RCC 7860 (cell line): Measurements from ENCODE around the gene ERN2.
"Not testable (repeated sequence)": the region's sequence is repeated elsewhere in the genome, so short reads cannot be mapped to it uniquely, and the experiment has no call there.

Experiments used
- DNase-seq: peaks from one replicate; pipeline ENCODE4 v3.0.0-alpha.2; 2015; ENCODE audit warnings: low spot score
- FAIRE-seq: peaks from 2 replicates; lab custom pipeline; 2012; peaks lifted over from hg19 to GRCh38; lab: Jason Lieb, UNC

ERN2 gene

GRCh38 chr16:23724096-23724784 is 11.2 kb upstream of the ERN2 start:
- no peak for FAIRE-seq
- DNase-seq: no peak

GRCh38 chr16:23722613-23723240 is 9.7 kb upstream of the ERN2 start:
- FAIRE-seq, DNase-seq: not testable (repeated sequence)

GRCh38 chr16:23716484-23716883 is 3.5 kb upstream of the ERN2 start:
- no peak for FAIRE-seq
- DNase-seq: no peak

- no peak for FAIRE-seq
- DNase-seq: no peak
Measured at GRCh38 chr16:23711785-23712184, 1.2 kb downstream of the ERN2 start.

GRCh38 chr16:23710504-23710903 is 2.5 kb downstream of the ERN2 start:
- FAIRE-seq: no peak

GRCh38 chr16:23710008-23710407 is 3.0 kb downstream of the ERN2 start:
- FAIRE-seq: no peak
- no peak for DNase-seq

More at GRCh38 chr16:23710504-23710903, 2.5 kb downstream of the ERN2 start:
- no peak for DNase-seq

- FAIRE-seq (no peak), DNase-seq (no peak)
Measured at GRCh38 chr16:23709536-23709935, 3.5 kb downstream of the ERN2 start.

- FAIRE-seq: no peak
- no peak for DNase-seq
Measured at GRCh38 chr16:23706439-23706838, 6.6 kb downstream of the ERN2 start.

GRCh38 chr16:23705517-23705902 is 7.5 kb downstream of the ERN2 start:
- no peak for DNase-seq
- no peak for FAIRE-seq

GRCh38 chr16:23704772-23705516 is 8.1 kb downstream of the ERN2 start:
- FAIRE-seq (no peak), DNase-seq (no peak)

- no peak for DNase-seq
- no peak for FAIRE-seq
Measured at GRCh38 chr16:23702951-23703350, 10.1 kb downstream of the ERN2 start.

- DNase-seq (no peak), FAIRE-seq (no peak)
Measured at GRCh38 chr16:23701045-23701444, 12.0 kb downstream of the ERN2 start.

GRCh38 chr16:23700509-23700908 is 12.5 kb downstream of the ERN2 start:
- DNase-seq: no peak
- no peak for FAIRE-seq

GRCh38 chr16:23700093-23700492 is 12.9 kb downstream of the ERN2 start:
- no peak for DNase-seq

GRCh38 chr16:23699100-23699499 is 13.9 kb downstream of the ERN2 start:
- DNase-seq: no peak
- no peak for FAIRE-seq

More at GRCh38 chr16:23700093-23700492, 12.9 kb downstream of the ERN2 start:
- no peak for FAIRE-seq

GRCh38 chr16:23695756-23696155 is 17.3 kb downstream of the ERN2 start:
- FAIRE-seq: no peak
- no peak for DNase-seq

- FAIRE-seq: no peak
- no peak for DNase-seq
Measured at GRCh38 chr16:23694644-23695373, 18.2 kb downstream of the ERN2 start.

- DNase-seq: no peak
- no peak for FAIRE-seq
Measured at GRCh38 chr16:23694265-23694643, 18.8 kb downstream of the ERN2 start.

GRCh38 chr16:23692190-23692837 is 20.7 kb downstream of the ERN2 start:
- FAIRE-seq: no peak

GRCh38 chr16:23691483-23692189 is 21.4 kb downstream of the ERN2 start:
- peak; percentile 65 for FAIRE-seq

More at GRCh38 chr16:23692190-23692837, 20.7 kb downstream of the ERN2 start:
- no peak for DNase-seq

More at GRCh38 chr16:23691483-23692189, 21.4 kb downstream of the ERN2 start:
- DNase-seq: peak; percentile 77
